Measurements from ENCODE around the gene BDKRB1. TPM values are rescaled to one million over a fixed set of nuclear protein-coding genes. Genes with fewer than 3 reads are reported as not detected.
A peak's percentile ranks its signal among the peaks of the same experiment; 100 is the strongest.

Gene BDKRB1
- total RNA-seq, 2 donors from 2014 or later: 5.2 to 6.6 TPM

- DNase-seq (no peak), ATAC-seq (peak; percentile 80)
- intact Hi-C loops (cut with DNase I, micrococcal nuclease): loop anchor here in 1 of 2 donors (10.0 kb wide), 1 partner anchor 167 kb away; no protein-coding TSS in a partner anchor
Measured at GRCh38 chr14:96271421-96271762, 15.4 kb downstream of the BDKRB1 start.

- intact Hi-C loops (cut with DNase I, micrococcal nuclease): loop anchor here in 1 of 2 donors (10.0 kb wide), 1 partner anchor 168 kb away; no protein-coding TSS in a partner anchor
- DNase-seq (no peak), ATAC-seq (no peak)
Measured at GRCh38 chr14:96272777-96273473, 16.9 kb downstream of the BDKRB1 start.

- intact Hi-C loops (cut with DNase I, micrococcal nuclease): loop anchor here in 1 of 2 donors (10.0 kb wide), 1 partner anchor 169 kb away; no protein-coding TSS in a partner anchor
- ATAC-seq (no peak), DNase-seq (no peak)
Measured at GRCh38 chr14:96273629-96274028, 17.6 kb downstream of the BDKRB1 start.

GRCh38 chr14:96274122-96274521 lies 18.1 kb downstream of the BDKRB1 start:
- intact Hi-C loops (cut with DNase I, micrococcal nuclease): loop anchor here in 1 of 2 donors (10.0 kb wide), 1 partner anchor 169 kb away; no protein-coding TSS in a partner anchor
- DNase-seq (no peak), ATAC-seq (no peak)

GRCh38 chr14:96274543-96274942 lies 18.5 kb downstream of the BDKRB1 start:
- intact Hi-C loops (cut with DNase I, micrococcal nuclease): loop anchor here in 1 of 2 donors (10.0 kb wide), 1 partner anchor 170 kb away; no protein-coding TSS in a partner anchor
- ATAC-seq (no peak), DNase-seq (no peak)

GRCh38 chr14:96275177-96276112 lies 19.4 kb downstream of the BDKRB1 start:
- peak in 1 of 2 donors; percentile 81 for DNase-seq
- intact Hi-C loops (cut with DNase I, micrococcal nuclease): loop anchor here (5.0 to 10.0 kb wide), 2 partner anchors 171 to 173 kb away; no protein-coding TSS in a partner anchor
- peak; percentile 59 for ATAC-seq

GRCh38 chr14:96277890-96278289 lies 21.9 kb downstream of the BDKRB1 start:
- intact Hi-C loops (cut with DNase I, micrococcal nuclease): loop anchor here (5.0 to 10.0 kb wide), 2 partner anchors 173 to 176 kb away; no protein-coding TSS in a partner anchor
- no peak for DNase-seq
- no peak for ATAC-seq

GRCh38 chr14:96279564-96279963 lies 23.6 kb downstream of the BDKRB1 start:
- DNase-seq (no peak), ATAC-seq (no peak)
- intact Hi-C loops (cut with DNase I, micrococcal nuclease): loop anchor here (5.0 to 10.0 kb wide), 2 partner anchors 175 to 177 kb away; no protein-coding TSS in a partner anchor

- intact Hi-C loops (cut with DNase I, micrococcal nuclease): no loop called here
- no peak for DNase-seq
- no peak for ATAC-seq
Measured at GRCh38 chr14:96280104-96280503, 24.1 kb downstream of the BDKRB1 start.

GRCh38 chr14:96281486-96281885 lies 25.5 kb downstream of the BDKRB1 start:
- intact Hi-C loops (cut with DNase I, micrococcal nuclease): no loop called here
- ATAC-seq (no peak), DNase-seq (no peak)

- ATAC-seq (no peak), DNase-seq (no peak)
- intact Hi-C loops (cut with DNase I, micrococcal nuclease): no loop called here
Measured at GRCh38 chr14:96284008-96284407, 28.0 kb downstream of the BDKRB1 start.

- intact Hi-C loops (cut with DNase I, micrococcal nuclease): no loop called here
- DNase-seq (no peak), ATAC-seq (no peak)
Measured at GRCh38 chr14:96284430-96284829, 28.4 kb downstream of the BDKRB1 start.

GRCh38 chr14:96285667-96286066 lies 29.7 kb downstream of the BDKRB1 start:
- intact Hi-C loops (cut with DNase I, micrococcal nuclease): no loop called here
- DNase-seq (no peak), ATAC-seq (no peak)

GRCh38 chr14:96286251-96286650 lies 30.2 kb downstream of the BDKRB1 start:
- DNase-seq (no peak), ATAC-seq (no peak)
- intact Hi-C loops (cut with DNase I, micrococcal nuclease): no loop called here

- DNase-seq (no peak), ATAC-seq (no peak)
- intact Hi-C loops (cut with DNase I, micrococcal nuclease): no loop called here
Measured at GRCh38 chr14:96287856-96288255, 31.8 kb downstream of the BDKRB1 start.

GRCh38 chr14:96294246-96294645 lies 38.2 kb downstream of the BDKRB1 start:
- DNase-seq (no peak), ATAC-seq (no peak)
- intact Hi-C loops (cut with DNase I, micrococcal nuclease): loop anchor here in 1 of 2 donors (10.0 kb wide), 1 partner anchor 131 kb away; no protein-coding TSS in a partner anchor

- DNase-seq: no peak
- intact Hi-C loops (cut with DNase I, micrococcal nuclease): loop anchor here in 1 of 2 donors (10.0 kb wide), 1 partner anchor 128 kb away; no protein-coding TSS in a partner anchor
- ATAC-seq: peak; percentile 58
Measured at GRCh38 chr14:96297000-96297399, 41.0 kb downstream of the BDKRB1 start.

GRCh38 chr14:96297997-96298515 lies 42.0 kb downstream of the BDKRB1 start:
- no peak for ATAC-seq
- no peak for DNase-seq
- intact Hi-C loops (cut with DNase I, micrococcal nuclease): loop anchor here in 1 of 2 donors (10.0 kb wide), 1 partner anchor 127 kb away; no protein-coding TSS in a partner anchor

GRCh38 chr14:96299441-96299840 lies 43.4 kb downstream of the BDKRB1 start:
- DNase-seq: no peak
- intact Hi-C loops (cut with DNase I, micrococcal nuclease): loop anchor here in 1 of 2 donors (10.0 kb wide), 1 partner anchor 125 kb away; no protein-coding TSS in a partner anchor
- ATAC-seq: no peak

Data from left colon (tissue), 2 donors.